22Rv1 (cell line): ENCODE results near the gene SNU13.

Source experiments
- ZFX ChIP-seq: fragments of 450-650 bp; IDR thresholded peaks from 2 replicates; pipeline ENCODE4 v1.6.1; 2017; ENCODE audit warnings: antibody characterized with exemption, borderline replicate concordance
- TF ChIP-seq, protein P1 (sequence below): fragments of 450-650 bp; IDR thresholded peaks from 2 replicates; pipeline ENCODE4 v1.5.1; 2017; ENCODE audit warnings: mild to moderate bottlenecking

DNA sequence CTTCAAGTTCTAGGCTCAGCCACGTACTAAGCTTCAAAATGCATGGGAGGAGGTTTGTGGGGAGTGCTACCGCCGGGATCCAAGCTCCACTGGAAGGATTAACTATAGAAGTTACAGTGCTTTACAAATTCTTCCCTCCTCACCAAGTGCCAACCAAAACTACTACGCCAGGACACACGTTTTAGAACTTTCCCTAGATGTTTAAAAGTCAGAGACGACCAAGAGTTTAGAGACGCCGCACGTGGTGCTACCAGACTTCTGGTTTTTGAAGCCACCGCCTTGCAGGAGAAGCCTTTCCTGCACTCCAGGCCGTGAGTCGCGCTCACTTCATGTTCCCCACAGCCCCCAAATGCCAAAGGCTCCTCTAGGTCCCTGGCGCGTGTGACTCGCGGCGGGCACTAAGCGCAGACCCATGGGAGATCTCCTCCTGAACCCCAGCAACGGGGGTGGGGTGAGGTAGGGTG lies 734 bp downstream of the SNU13 start:
- TF ChIP-seq ZFX = no peak
- TF ChIP-seq, protein P1, sequence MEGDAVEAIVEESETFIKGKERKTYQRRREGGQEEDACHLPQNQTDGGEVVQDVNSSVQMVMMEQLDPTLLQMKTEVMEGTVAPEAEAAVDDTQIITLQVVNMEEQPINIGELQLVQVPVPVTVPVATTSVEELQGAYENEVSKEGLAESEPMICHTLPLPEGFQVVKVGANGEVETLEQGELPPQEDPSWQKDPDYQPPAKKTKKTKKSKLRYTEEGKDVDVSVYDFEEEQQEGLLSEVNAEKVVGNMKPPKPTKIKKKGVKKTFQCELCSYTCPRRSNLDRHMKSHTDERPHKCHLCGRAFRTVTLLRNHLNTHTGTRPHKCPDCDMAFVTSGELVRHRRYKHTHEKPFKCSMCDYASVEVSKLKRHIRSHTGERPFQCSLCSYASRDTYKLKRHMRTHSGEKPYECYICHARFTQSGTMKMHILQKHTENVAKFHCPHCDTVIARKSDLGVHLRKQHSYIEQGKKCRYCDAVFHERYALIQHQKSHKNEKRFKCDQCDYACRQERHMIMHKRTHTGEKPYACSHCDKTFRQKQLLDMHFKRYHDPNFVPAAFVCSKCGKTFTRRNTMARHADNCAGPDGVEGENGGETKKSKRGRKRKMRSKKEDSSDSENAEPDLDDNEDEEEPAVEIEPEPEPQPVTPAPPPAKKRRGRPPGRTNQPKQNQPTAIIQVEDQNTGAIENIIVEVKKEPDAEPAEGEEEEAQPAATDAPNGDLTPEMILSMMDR = no peak
